ENCODE results near the gene CEBPA.

- TF ChIP-seq CTCF (IDR thresholded peaks at IDR 0.05) (no peak), POLR2A (IDR thresholded peaks at IDR 0.05) (no peak)
These were observed 13.1 kb downstream of the CEBPA start for GRCh38 chr19:33289261-33289660.
